ENCODE measurements around the gene TMEM145. TPM values are rescaled to one million over a fixed set of nuclear protein-coding genes. Genes with fewer than 3 reads are reported as not detected.
"Not testable (repeated sequence)": the region's sequence is repeated elsewhere in the genome, so short reads cannot be mapped to it uniquely, and the experiment has no call there.

TMEM145 gene
- total RNA-seq (2021; ENCODE audit: unreplicated experiment) = 3.0 TPM
- polyA plus RNA-seq (2012; ENCODE audit: insufficient read length) = 4.3 TPM
- Bru-seq, nascent RNA = percentile 25 among the genes with signal in this experiment
- percentile 25 among the genes with signal in this experiment for BruChase-seq, experiment 1, labeled RNA remaining after a 2-hour chase
- BruChase-seq, experiment 2, labeled RNA remaining after a 6-hour chase = percentile 32 among the genes with signal in this experiment
- long read RNA-seq, partial matches to known transcripts = 1 of 2 reads
- long read RNA-seq, other reads (novel, unspliced or antisense) = 1 of 2 reads

GRCh38 chr19:42313096-42313839, at the start of gene TMEM145:
TSS of gene TMEM145 (plus strand) at chr19:42313309. CDS start at chr19:42313377, 68 bp downstream.
- H3K9me3 ChIP-seq (ENCODE audit: control insufficient read depth, insufficient read depth, low read depth, low read length) = no peaks in the 10 kb centered on the region
- ATAC-seq (peak; percentile 78), DNase-seq (ENCODE audit: low read depth, low spot score) (no peak)
- no peaks in the 10 kb centered on the region for H3K36me3 ChIP-seq (ENCODE audit: control insufficient read depth, insufficient read depth, low read length)
- in situ Hi-C loops (cut with HindIII; ENCODE audit: low pct_unique_long_range_greater_than_20kb, low sequenced_read_pairs) (no loop called here), intact Hi-C loops (cut with micrococcal nuclease; ENCODE audit: unreplicated experiment) (no loop called here)
- no peak within 1 kb of the TSS for H3K27ac ChIP-seq (ENCODE audit: low read length)
- no peaks in the 10 kb centered on the region for H3K4me1 ChIP-seq (ENCODE audit: control insufficient read depth, insufficient read depth, low read length)
- peak within 1 kb of the TSS; percentile 44 to 48 for H3K4me3 ChIP-seq (ENCODE audit: low read depth in 2 of 2, low read length in 2 of 2)
- ChIA-PET CTCF (no interaction called here), POLR2A (interaction anchor here (0.5 kb wide), 1 partner anchor 8 kb away, joined by 9 read pairs; no protein-coding TSS in a partner anchor)
- no TSS peak for BruUV-seq (replicated peaks)
- no peak for TF ChIP-seq TCF7L2 (IDR thresholded peaks at IDR 0.05; ENCODE audit: low read depth, low read length)
- TF ChIP-seq REST (IDR thresholded peaks at IDR 0.05; ENCODE audit: insufficient read depth in 1 of 2, low read depth in 2 of 2, low read length in 1 of 2) = peak; percentile 85 to 92
- TF ChIP-seq SIN3A (IDR thresholded peaks at IDR 0.05; ENCODE audit: borderline replicate concordance, insufficient read depth, low read depth, low read length) = 0 out of 2 replicates have a peak, but pooled peaks have one; percentile 33
- no peaks in the 10 kb centered on the region for H3K27me3 ChIP-seq (ENCODE audit: control insufficient read depth, insufficient read depth, low read length)

GRCh38 chr19:42266105-42266504, 47.0 kb upstream of the TMEM145 start:
- intact Hi-C loops (cut with micrococcal nuclease; ENCODE audit: unreplicated experiment); H3K4me3 ChIP-seq (ENCODE audit: low read depth in 2 of 2, low read length in 2 of 2); CTCF ChIA-PET; H3K9me3 ChIP-seq (ENCODE audit: control insufficient read depth, insufficient read depth, low read depth, low read length); ATAC-seq; in situ Hi-C loops (cut with HindIII; ENCODE audit: low pct_unique_long_range_greater_than_20kb, low sequenced_read_pairs); POLR2A ChIA-PET; H3K27ac ChIP-seq (ENCODE audit: low read length); BruUV-seq (replicated peaks); DNase-seq (ENCODE audit: low read depth, low spot score); H3K27me3 ChIP-seq (ENCODE audit: control insufficient read depth, insufficient read depth, low read length); H3K36me3 ChIP-seq (ENCODE audit: control insufficient read depth, insufficient read depth, low read length): not testable (repeated sequence)
- peaks cover 11% of the 10 kb centered on the region for H3K4me1 ChIP-seq (ENCODE audit: control insufficient read depth, insufficient read depth, low read length)

DNA sequence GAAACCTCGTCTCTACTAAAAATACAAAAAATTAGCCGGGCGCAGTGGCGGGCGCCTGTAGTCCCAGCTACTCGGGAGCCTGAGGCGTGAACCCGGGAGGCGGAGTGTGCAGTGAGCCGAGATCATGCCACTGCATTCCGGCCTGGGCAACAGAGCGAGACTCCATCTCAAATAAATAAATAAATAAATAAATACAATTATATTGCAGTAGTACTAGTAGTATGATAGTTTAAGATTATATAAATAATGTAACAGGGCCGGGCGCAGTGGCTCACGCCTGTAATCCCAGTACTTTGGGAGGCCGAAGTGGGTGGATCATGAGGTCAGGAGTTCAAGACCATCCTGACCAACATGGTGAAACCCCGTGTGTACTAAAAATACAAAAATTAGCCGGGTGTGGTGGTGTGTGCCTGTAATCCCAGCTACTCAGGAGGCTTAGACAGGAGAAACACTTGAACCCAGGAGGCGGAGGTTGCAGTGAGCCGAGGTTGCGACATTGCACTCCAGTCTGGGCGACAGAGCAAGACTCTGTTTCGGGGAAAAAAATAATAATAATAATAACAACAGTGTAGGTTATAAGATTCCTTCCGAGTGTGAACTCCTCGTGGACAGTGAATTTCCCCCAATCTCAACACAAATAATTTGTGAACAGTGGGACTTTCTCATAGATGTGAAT, 46.0 kb upstream of the TMEM145 start:
- ATAC-seq; H3K9me3 ChIP-seq (ENCODE audit: control insufficient read depth, insufficient read depth, low read depth, low read length); intact Hi-C loops (cut with micrococcal nuclease; ENCODE audit: unreplicated experiment); DNase-seq (ENCODE audit: low read depth, low spot score); H3K36me3 ChIP-seq (ENCODE audit: control insufficient read depth, insufficient read depth, low read length); CTCF ChIA-PET; H3K27me3 ChIP-seq (ENCODE audit: control insufficient read depth, insufficient read depth, low read length); in situ Hi-C loops (cut with HindIII; ENCODE audit: low pct_unique_long_range_greater_than_20kb, low sequenced_read_pairs); BruUV-seq (replicated peaks); POLR2A ChIA-PET: not testable (repeated sequence)
- Histone ChIP-seq H3K4me3 (ENCODE audit: low read depth in 2 of 2, low read length in 2 of 2) (peak overlapping the region; percentile 69 to 79; a peak in 1 of 4 replicates), H3K27ac (ENCODE audit: low read length) (peak overlapping the region; percentile 93), H3K4me1 (ENCODE audit: control insufficient read depth, insufficient read depth, low read length) (peaks cover 11% of the 10 kb centered on the region)

Measured in Panc1 (cell line).